ENCODE results near the gene BCKDHA.

Gene BCKDHA

GRCh38 chr19:41416194-41416674, 18.6 kb downstream of the BCKDHA start:
- no peak overlapping the region for H3K4me3 ChIP-seq (replicated peaks; ENCODE audit: low read depth, low read length)
- DNase-seq (ENCODE audit: extremely low read depth, low read depth), result no peak
- TF ChIP-seq CTCF (IDR thresholded peaks at IDR 0.05; ENCODE audit: low read depth, low read length, missing control alignments), result no peak

DNA sequence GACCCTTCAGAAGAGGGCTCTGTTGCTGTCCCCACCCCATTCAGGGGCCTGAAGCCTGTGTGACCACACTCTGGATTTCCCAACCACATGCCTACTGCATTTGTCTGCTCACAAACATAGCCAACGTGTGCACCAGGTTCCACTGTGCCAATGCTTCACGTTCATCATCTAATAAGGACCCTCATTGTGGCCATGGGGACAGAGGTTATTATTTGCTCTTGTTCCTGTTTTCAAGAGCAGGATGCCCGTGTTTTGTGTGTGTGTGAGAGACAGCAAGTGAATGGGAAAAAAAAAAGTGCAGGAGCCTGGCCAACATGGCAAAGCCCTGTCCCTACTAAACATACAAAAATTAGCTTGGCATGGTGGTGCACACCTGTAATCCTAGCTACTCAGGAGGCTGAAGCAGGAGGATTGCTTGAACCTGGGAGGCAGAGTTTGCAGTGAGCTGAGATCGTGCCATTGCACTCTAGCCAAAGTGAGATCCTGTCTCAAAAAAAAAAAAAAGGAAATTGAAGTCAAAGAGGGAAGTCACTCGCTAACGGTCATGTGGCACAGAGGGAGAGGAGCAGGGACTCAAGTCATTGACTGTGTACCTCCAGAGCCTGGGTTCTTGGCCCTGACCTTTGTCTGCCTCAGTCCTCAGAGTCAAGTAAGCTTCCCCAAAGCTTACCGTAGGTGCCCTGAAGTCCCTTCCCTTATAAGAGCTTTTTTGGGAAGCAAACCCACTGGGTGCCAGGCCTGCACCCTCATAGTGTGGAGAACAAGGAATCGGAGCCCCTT, 22.7 kb downstream of the BCKDHA start:
- no peak for TF ChIP-seq CTCF (IDR thresholded peaks at IDR 0.05; ENCODE audit: low read depth, low read length, missing control alignments)
- DNase-seq (ENCODE audit: extremely low read depth, low read depth), result no peak

DNA sequence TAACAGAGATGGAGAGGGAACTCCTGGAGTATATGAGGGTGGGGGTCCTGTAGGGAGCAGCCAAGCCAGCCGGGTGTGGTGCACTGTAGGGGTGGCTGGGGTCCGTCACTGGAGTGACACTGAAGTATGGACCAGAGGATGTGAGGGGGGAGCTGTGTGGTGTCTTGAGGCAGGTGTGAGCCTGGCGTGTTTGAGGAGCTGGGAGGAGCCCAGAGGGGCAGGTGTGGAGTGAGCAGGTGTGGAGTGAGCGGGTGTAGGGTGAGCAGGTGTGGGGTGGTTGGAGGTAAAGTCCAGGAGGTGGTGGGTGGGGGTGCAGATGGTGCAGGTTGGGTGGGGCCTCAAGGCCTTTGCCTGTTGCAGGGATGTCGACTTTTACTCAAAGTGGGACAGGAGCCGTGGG, 23.7 kb downstream of the BCKDHA start:
- TF ChIP-seq CTCF (IDR thresholded peaks at IDR 0.05; ENCODE audit: low read depth, low read length, missing control alignments), result no peak
- DNase-seq (ENCODE audit: extremely low read depth, low read depth), result no peak
- no peak overlapping the region for H3K4me3 ChIP-seq (replicated peaks; ENCODE audit: low read depth, low read length)

More for the DNA sequence above, 22.7 kb downstream of the BCKDHA start:
- H3K4me3 ChIP-seq (replicated peaks; ENCODE audit: low read depth, low read length), result no peak overlapping the region

GRCh38 chr19:41421973-41422372, 24.4 kb downstream of the BCKDHA start:
- TF ChIP-seq CTCF (IDR thresholded peaks at IDR 0.05; ENCODE audit: low read depth, low read length, missing control alignments), result no peak
- H3K4me3 ChIP-seq (replicated peaks; ENCODE audit: low read depth, low read length), result no peak overlapping the region
- DNase-seq (ENCODE audit: extremely low read depth, low read depth), result no peak

- TF ChIP-seq CTCF (IDR thresholded peaks at IDR 0.05; ENCODE audit: low read depth, low read length, missing control alignments), result no peak
- no peak for DNase-seq (ENCODE audit: extremely low read depth, low read depth)
- H3K4me3 ChIP-seq (replicated peaks; ENCODE audit: low read depth, low read length), result no peak overlapping the region
Measured at GRCh38 chr19:41422456-41422855, 24.8 kb downstream of the BCKDHA start.

DNA sequence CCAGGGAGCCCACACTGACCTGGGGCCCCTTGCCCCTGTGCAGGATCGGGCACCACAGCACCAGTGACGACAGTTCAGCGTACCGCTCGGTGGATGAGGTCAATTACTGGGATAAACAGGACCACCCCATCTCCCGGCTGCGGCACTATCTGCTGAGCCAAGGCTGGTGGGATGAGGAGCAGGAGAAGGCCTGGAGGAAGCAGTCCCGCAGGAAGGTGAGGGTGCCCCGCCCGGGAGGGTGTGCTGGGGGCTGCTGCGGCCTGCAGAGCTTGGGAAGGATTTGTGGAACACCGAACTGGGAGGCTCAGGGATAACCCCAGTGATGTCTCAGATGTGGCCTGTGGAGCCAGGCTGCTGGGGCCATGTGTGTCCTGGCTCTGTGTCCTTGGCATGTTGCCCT, 25.3 kb downstream of the BCKDHA start:
- TF ChIP-seq CTCF (IDR thresholded peaks at IDR 0.05; ENCODE audit: low read depth, low read length, missing control alignments), result no peak
- DNase-seq (ENCODE audit: extremely low read depth, low read depth), result no peak
- H3K4me3 ChIP-seq (replicated peaks; ENCODE audit: low read depth, low read length), result no peak overlapping the region
